Central memory CD4-positive, alpha-beta T cell (primary cell): ENCODE data around the gene AMH.

ENCODE experiments used
- DNase-seq: peaks from one replicate; pipeline ENCODE4 v3.0.0; 2022

Gene AMH

DNA sequence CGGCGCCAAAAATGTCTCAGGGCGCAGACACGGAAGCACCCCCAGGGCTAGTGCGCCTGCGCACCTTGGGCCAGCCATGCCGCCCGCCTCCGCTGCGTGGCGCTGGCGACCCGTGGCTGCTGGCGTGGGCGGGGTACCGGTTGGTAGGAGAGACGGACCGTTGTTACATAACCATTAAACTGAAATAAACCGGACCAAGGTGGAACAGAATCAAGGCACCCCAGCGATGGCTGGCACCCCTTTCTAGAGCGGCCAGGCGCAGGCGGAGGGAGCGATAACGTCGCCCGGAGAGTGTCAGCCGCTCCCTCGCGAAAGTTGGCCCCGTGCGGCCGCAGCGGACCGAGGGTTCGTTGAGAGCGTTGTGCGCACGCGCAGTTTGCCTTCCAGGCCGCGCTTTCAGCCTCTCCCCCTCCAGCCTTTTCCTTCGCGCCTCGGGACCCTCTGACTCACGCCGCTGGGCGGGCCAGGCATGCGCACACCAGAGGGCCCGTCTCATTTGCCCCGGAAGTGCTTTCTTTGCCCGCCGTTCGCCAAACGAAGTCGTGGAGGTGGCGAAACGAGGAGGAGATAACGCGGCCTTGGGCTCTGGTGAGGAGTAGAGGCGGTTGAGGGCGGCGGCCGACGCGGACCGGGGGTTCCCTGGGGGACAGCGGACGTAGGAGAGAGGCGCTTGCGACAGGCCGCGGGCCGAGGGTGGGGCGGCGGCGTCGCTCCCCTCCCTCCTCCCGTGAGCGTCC is 12.6 kb upstream of the AMH start, which contains the start of the genes PLEKHJ1 and SF3A2:
PLEKHJ1 (minus strand) TSS at position 16 of the 737 bp plus-strand sequence. CDS start 81 bp downstream, outside the sequence.
SF3A2 (plus strand) TSS at position 511 of the 737 bp plus-strand sequence. CDS start 6,595 bp downstream, outside the sequence.
- DNase-seq = peak; percentile 99

DNA sequence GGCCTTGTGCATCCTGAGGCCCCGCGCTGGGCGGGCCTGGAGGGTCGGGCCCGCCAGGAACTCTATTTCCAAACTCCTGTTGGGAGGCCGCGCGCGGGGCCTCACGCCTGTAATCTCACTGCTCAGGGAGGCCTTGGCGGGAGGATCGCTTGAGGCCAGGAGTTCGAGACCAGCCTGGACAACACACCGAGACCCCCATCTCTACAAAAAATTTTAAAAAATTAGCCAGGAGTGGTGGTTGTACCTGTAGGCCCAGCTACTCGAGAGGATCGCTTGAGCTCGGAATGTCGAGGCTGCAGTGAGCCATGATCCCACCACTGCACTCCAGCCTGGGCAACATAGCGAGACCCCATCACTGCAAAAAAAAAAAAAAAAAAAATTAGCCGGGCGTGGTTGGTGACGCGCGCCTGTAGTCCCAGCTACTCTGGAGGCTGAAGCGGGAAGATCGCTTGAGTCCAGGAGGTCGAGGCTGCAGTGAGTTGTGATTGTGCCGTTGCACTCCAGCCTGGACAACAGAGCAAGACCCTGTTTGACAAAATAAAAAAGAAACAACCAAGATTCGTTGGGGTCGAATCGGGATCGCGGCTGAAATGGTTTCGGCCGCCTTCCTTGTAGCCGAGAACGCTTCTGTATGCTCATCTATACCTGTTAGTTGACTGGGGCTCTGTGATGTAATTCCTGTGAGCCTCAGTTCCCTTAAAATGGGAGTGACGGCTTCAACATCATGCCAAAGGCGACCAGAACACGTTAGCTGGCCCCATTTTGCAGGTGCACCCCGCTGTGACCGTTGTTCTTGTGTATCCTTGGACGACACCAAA is 11.9 kb upstream of the AMH start:
- no peak for DNase-seq

DNA sequence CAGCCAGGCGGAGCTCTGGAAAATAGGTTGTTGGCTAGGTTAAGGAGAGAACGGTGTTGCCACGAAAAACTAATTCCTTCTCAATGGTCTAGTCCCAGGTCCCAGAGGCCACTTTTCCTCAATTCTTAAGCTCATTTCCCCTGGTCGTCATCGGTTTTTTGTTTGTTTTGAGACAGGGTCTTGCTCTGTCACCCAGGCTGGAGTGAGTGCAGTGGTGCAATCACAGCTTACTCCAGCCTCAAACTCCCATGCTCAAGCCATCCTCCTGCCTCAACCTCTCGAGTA is 11.3 kb upstream of the AMH start:
- no peak for DNase-seq

DNA sequence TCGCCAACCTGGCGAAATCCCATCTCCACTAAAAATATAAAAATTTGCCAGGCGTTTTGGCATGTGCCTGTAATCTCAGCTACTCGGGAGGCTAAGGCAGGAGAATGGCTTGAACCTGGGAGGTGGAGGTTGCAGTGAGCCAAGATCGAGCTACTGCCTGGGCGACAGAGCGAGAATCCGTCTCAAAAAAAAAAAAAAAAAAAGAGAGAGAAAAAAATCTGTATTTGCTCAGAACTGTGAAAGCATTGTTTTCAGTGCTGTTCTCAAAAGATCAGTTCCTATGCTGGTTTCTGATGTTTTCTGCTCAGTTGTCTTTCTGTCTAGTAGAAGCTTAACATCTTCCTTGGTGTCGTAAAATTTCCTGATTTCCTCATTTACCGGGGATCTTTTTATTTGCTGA is 9.9 kb upstream of the AMH start:
- no peak for DNase-seq

DNA sequence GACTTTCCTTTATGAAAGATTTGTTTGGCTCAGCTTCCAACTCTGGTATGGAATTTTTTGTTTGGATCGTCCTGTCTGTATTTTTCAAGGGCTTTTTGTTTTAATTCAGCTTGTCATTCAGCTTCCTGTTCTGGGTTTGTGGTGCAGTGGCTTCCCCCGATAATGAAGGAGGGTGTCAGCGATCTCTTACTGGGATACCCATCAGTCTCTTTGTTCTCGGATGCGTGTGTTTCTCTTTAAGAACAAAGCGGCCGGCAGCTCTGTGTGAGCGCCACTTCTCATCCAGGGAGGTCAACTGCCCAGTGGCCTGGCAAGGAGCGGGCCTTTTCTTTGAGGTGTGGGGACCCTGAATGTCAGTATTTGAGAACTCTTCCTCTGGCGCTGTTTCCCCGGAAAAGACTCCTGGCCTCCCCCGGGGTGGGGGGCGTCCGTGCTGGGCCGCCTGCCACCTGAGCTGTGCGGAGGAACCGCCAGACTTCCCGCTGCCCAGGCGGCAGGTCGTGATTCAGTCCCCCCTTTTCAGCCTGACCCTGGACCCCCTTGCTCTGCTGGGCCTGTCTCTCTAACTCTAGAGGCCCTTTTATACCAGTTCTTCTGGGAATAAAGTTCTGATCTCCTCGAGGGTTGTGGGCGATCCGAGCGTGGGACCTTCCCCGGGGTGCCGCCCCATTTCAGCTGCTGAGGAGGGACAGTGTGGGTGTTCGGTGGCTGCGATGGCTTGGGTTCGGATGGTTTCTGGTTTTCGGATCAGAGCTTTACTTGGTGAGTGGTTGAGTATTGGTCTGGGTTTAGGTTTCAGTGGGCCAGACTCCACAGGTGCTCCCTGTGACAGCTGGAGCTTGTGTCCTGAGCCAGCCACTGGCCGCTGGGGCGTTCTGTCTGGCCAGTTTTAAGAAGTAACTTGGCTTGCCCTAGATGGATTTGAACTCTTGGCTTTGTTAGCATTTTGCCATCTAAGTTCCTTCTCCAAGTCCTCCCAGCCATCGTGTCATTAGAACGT is 9.1 kb upstream of the AMH start:
- peak; percentile 56 for DNase-seq

DNA sequence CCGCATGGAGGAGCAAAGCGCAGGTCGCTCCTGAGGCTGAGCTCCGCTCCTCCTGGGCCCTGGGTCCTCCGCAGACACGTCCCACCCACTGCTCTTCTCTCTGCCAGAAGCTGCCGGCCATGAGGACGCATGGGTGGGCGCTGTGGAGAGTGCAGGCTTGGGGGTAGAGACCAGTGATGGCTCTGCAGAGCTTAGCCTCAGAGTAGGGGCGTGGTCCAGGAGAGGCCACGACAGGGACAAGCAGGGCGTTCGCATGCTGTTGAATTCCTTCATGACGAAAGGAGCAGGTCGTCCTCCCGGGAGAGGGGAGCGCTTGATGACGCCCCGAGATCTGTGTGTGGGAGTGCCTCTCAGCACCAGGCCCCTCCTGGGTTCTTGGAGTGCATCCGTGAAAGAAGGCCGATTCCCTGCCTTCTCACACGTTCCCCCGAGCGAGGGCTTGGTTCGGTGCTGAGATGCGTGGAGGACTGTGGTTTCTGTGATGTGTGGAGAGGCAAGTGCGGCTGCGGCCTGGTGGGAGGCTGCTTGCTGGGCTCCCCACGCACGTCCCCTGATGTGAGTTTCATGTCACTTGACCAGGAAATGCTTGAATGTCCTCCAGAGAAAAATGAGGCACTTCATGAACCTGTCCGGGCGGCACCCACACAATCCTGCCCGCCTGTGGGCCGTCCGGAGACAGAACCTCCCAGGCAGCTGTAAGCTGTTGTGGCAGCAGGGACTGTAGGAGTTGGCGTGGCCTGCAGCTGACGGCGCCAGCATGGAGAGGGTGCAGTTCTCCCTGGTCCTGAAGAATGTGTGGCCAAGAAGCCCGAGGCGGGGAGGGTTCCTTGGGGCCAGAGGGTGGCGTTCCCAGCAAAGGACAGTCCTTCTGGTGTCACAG is 8.0 kb upstream of the AMH start:
- DNase-seq = no peak

DNA sequence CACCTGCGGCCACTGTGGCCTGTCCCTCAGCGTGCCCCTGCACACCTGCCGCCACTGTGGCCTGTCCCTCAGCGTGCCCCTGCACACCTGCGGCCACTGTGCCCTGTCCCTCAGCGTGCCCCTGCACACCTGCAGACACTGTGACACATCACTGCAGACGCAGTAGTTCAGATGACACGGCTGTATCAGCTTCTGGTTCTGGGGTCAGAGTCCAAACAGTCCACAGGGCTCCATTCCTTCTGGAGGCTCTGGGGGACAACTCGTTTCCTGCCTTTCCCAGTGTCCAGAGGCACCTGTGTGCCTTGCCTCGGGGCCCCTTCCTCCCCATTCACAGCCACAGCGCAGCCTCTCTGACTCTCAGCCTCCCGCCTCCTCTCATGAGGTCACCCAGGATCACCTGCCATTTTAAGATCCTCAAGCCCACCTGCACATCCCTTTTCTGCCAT is 7.0 kb upstream of the AMH start:
- no peak for DNase-seq

DNA sequence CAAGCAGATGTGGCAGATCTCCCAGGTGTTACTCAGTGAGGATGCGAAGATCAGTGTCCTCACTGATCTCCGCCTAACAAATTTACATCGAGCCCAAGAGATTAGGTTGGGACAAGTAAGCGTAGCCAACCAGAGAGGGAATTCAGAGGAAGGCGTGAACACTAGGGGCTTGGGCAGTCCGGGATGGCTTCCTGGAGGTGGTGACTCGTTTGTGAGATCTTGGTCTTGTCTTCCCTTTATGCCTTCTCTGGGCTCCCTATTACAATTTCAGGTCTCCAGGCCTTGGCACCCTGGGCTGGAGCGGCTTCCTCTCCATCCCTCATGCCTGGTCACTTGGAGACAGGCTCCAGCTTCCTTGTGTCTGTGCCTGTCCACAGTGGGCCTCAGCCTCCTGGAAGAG is 6.3 kb upstream of the AMH start:
- DNase-seq = no peak

DNA sequence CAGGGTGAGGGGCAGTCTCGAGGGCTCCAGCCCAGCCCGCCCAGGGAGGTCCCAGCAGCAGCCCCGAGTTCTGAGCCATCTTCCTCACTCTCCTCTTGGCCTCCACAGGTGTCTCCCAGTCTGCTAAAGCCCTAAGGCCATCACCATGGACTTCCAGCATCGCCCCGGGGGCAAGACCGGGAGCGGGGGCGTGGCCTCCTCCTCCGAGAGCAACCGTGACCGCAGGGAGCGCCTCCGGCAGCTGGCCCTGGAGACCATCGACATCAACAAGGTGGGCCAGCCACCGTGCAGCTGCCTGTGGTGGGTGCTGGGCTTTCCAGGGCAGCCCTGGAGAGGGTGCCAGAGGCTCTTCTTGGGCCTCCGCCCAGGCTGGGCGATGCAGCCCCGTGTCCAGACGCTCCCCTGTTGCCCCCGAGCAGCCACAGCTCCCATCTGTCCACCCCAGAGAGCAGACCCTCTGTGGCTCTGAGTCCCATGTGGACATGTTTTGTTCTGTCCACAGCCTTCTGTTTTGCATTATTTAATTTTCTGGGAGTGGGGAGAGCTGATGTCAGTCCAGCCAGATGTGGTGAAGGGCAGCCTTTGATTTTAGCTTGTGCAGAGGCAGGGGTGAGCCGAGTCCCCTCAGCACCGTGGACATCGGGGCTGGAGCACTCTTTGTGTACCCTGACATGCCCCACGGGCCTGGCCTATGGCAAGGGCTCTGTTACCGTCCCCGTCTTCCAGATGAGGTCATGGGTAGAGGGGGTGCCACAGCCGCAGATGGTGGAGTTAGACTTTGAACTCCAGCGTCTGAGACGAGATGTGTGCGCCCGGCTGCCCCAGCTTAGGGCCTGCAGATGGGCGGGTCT is 5.6 kb upstream of the AMH start:
- DNase-seq = no peak

DNA sequence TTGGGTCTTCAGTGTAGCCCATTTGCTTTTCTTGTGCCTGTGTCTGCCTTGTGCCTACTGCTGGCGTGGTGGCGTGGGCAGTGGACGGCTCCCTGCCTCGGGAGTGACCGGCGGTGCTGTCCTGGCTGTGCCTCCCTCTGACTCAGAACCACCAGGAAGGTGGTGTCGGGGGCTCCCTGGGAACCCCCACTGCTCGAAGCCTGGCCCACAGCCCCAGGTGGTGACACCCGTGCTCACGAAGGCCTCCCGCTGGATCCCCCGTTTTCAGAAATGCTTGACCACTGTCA is 5.1 kb upstream of the AMH start:
- no peak for DNase-seq

DNA sequence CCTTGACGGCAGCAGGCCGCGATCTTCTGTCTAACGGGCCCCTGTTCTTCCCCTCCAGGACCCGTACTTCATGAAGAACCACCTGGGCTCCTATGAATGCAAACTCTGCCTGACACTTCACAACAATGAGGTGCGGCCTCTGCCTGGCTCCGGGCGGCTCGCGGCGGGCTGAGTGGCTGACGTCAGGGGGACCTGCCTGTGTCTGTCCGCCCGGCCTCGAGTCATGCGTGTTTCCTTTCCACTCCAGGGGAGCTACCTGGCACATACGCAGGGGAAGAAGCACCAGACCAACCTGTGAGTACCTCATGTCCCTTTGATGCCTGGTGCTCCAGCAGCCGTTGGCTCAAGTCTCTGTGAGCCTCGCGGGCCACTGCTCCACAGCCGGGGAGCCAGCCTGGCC is 4.6 kb upstream of the AMH start:
- DNase-seq = no peak

DNA sequence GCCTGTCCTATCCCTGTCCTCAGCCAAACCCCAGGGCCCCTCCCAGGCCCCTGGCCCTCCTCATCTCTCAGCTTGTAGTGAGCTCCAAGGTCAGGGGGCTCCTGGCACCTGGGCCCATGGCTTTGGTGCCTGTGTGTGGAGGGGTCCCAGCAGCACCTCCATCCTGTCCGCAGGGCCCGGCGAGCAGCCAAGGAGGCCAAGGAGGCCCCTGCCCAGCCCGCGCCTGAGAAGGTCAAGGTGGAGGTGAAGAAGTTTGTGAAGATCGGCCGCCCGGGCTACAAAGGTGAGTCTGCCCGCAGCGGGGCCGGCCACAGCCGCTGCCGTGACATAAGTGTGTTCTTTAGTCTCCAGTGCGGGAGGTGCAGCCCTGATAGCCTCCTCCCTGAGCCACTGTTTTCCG is 3.9 kb upstream of the AMH start:
- no peak for DNase-seq

DNA sequence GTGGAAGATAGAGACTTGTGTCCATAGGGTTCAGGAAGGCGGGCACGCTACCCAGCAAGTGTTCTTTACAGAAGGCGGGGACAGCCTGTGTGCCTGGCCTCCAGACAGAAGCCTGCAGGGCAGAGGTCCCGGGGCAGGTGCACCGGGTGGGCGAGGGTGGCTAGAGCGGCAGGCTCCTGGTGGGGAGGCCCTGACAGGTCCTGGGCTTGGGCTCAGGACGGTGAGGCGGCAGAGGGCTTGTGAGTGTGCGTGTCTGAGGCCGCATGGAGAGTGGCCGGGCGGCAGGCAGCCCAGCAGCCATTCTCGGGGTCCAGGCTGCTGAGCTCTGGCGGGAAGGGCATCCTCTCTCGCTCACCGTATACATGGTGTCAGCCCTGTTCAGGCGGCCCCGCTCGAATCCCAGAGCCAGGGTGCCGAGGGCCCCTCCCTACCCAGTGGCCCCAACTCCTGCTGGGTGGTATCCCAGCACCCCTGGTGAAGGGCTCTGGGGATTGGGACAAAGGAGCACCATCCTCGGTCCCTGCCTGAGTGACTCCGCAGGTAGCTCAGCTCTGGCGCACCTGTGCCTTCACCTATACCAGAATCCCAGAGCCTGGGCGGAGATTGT is 3.0 kb upstream of the AMH start:
- DNase-seq = no peak

DNA sequence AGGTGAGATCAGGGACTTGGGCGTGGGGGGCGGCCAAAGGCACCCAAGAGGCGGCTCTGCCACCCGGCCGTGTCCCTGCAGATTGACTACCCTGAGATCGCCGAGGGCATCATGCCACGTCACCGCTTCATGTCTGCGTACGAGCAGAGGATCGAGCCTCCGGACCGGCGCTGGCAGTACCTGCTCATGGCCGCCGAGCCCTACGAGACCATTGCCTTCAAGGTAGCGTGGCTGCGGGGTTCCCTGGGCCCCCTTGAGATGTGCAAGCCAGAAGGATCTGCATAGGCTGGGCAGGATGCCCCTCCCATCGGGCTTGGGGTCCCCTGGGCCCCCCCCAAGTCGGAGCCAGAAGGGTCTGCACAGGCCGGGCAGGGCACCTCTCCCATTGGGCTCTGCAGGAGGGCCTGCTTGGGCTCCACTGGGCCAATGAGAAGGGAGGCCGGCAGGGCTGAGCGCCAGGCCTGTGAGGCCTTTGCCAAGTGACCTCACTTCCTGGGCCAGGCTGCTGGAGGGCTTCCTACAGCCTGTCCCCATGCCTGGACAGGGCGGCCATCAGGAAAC is 2.2 kb upstream of the AMH start:
- no peak for DNase-seq

DNA sequence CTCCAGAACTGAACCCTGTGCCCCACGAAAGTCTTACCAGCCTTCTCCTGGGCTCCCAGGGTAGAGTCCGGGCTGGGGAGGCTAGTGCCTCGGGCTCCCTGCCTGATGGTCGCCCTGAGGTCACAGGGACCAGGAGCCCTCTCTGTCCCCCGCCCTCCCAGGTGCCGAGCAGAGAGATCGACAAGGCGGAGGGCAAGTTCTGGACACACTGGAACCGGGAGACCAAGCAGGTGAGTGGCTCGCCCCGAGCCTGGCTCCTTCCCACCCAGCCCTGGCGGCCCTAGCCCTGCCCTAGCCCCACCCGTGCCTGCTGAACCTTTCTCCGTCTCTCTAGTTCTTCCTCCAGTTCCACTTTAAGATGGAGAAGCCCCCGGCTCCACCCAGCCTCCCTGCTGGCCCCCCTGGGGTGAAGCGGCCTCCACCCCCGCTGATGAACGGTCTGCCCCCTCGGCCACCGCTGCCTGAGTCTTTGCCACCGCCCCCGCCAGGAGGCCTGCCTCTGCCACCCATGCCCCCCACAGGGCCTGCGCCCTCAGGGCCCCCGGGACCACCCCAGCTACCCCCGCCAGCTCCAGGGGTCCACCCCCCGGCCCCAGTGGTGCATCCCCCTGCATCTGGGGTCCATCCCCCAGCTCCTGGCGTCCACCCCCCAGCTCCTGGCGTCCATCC is 1.6 kb upstream of the AMH start:
- no peak for DNase-seq

DNA sequence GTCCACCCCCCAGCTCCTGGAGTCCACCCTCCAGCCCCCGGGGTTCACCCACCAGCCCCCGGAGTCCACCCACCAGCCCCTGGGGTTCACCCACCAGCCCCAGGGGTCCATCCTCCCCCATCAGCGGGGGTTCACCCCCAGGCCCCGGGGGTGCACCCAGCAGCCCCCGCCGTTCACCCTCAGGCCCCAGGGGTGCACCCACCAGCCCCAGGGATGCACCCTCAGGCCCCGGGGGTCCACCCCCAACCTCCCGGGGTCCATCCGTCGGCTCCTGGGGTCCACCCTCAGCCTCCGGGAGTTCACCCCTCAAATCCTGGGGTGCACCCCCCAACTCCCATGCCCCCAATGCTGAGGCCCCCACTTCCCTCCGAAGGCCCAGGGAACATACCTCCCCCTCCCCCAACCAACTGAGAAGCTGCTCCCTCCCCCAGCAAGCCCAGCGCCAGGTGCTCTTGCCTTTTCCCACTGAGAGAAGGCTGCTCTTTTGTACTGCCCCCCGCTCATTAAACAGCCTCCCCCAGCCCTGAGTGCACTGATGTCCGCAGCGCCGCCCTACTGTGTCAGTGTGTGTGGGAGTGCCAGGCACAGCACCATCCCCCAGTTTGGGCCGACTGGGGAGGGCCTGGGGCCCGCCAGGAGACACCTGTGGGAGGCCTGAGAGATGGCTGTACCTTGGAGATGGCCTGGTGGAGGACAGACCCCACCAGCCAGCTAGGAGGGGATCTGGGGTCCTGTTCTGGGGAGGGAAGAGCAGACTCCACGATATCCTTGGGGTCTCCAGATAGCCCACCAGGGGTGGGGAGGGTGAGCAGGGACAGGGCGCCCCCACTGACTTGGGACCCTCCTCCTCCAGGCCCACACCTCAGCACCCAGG is 750 bp upstream of the AMH start:
- no peak for DNase-seq

DNA sequence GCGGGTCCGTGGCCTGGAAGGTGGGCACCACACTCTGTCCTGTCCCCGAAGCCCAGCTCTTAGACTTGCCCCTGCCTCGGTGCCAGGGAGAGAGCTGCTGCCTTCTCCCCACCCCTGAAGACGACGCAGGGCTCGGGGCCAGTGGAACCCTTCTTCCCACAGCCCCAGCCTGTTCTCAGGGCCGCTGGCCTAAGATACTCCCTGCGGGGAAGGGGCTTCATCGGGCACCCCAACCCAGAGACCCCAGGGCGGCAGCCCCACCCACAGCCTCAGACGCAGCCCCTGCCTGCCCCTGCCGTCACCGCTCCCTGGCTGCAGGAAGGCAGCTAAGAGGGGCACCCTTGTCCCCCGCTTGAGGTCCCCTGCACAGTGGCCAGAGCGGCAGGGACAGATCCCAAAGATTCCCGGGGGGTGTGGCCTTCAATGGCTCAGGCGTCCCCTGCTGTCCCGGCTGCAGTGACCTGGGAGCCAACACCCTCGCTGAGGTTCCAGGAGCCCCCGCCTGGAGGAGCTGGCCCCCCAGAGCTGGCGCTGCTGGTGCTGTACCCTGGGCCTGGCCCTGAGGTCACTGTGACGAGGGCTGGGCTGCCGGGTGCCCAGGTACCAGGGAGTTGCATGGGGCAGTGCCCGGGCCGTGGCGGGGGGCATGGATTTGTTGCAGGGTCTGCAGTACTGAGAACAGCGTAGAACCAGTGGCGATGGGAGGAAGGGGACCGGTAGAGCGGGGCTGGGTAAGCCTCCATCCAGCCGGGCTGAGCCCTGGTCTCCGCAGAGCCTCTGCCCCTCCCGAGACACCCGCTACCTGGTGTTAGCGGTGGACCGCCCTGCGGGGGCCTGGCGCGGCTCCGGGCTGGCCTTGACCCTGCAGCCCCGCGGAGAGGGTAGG is 1.0 kb downstream of the AMH start:
- DNase-seq = no peak

DNA sequence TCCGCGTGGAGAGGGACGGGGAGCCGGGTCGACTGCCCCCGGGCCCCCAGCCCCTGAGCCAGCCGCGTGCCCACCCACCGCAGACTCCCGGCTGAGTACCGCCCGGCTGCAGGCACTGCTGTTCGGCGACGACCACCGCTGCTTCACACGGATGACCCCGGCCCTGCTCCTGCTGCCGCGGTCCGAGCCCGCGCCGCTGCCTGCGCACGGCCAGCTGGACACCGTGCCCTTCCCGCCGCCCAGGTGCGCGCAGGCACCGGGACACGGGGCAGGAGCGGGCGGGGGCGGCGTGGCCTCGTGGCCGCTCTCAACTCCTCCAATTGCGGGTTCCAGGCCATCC is 1.6 kb downstream of the AMH start:
- no peak for DNase-seq
